GM19035 (cell line): ENCODE results near the gene PDXP.
"Not testable (repeated sequence)": the region's sequence is repeated elsewhere in the genome, so short reads cannot be mapped to it uniquely, and the experiment has no call there.

Experiments used
- ATAC-seq: cut with Tn5 transposase; IDR thresholded peaks from one replicate; pipeline ENCODE4 v1.9.1; 2021; ENCODE audit not compliant: unreplicated experiment

Gene PDXP, protein sequence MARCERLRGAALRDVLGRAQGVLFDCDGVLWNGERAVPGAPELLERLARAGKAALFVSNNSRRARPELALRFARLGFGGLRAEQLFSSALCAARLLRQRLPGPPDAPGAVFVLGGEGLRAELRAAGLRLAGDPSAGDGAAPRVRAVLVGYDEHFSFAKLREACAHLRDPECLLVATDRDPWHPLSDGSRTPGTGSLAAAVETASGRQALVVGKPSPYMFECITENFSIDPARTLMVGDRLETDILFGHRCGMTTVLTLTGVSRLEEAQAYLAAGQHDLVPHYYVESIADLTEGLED

GRCh38 chr22:37658133-37659065, at the start of gene PDXP:
Gene PDXP (plus strand): TSS chr22:37658723. CDS start chr22:37658783, 60 bp downstream.
- ATAC-seq: peak; percentile 87

- ATAC-seq: no peak
Measured at GRCh38 chr22:37609240-37610152, 49.0 kb upstream of the PDXP start.

GRCh38 chr22:37610153-37610475, 48.4 kb upstream of the PDXP start:
- not testable (repeated sequence) for ATAC-seq

DNA sequence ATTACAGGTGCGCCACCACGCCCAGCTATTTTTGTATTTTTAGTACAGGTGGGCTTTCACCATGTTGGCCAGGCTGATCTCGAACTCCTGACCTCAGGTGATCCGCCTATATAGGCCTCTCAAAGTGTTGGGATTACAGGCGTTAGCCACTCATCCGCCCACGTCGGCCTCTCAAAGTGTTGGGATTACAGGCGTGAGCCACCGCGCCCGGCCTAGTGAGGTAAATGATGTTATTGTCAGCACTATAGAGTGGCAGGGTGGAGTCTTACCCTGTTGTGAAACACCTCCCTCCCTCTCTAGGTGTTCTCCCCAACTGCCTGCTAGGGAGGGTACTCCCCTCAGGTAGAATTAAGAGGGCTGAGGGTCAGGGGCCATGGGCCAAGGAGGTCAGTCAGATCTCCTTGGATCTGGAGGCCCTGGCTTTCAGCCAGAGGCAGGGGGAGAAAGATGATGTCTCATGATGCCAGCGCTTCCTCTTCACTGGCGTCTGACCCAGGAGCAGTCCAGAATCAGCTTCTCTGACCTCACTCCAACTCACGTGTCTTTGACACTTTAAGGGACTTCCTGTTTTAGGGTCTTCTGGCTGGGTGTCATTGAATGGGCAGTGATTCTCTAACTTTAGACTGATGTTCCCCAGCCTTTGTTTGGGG, 47.9 kb upstream of the PDXP start:
- ATAC-seq: no peak

GRCh38 chr22:37611207-37611606, 47.3 kb upstream of the PDXP start:
- no peak for ATAC-seq

GRCh38 chr22:37616201-37617083, 42.1 kb upstream of the PDXP start:
- no peak for ATAC-seq

DNA sequence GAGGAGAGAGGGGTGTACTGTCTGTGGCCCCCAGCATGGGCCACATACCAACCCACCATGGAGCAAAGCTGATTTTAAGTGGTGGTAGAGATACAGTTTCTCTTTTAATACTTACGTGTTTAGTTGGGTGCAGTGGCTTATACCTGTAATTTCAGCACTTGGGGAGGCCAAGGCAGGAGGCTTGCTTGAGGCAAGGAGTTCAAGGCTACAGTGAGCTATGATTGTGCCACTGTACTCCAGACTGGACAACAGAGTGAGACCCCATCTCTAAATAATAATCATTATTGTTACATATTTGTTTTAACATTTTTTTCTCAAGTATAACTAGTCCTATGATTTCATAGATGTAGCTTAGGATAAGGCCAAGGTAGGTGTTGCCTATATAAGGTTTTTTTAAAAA, 41.1 kb upstream of the PDXP start:
- no peak for ATAC-seq

DNA sequence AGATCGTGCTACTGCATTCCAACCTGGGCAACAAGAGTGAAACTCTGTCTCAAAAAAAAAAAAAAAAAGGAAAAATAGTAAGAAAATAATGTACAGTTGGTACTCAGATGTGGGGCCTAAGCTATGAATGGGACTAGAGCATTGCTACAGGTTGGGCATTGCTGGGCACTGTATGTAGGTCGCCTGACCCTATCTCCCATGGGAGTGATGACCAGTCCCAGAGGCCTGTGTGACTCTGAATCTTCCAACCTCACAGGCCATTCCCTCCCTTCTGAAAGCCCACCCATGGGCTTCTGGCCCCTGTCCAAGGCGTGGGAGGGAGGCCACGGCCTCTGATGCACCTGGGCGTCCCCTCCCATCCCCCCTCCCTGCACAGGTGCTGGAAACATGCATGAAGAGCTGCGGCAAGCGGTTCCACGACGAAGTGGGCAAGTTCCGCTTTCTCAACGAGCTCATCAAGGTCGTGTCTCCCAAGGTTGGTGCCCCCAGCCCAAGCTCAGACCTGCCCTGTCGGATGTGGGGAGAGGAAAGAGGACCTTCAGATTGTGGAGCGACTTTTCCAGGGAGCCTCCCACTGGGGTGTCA, 40.4 kb upstream of the PDXP start:
- no peak for ATAC-seq

DNA sequence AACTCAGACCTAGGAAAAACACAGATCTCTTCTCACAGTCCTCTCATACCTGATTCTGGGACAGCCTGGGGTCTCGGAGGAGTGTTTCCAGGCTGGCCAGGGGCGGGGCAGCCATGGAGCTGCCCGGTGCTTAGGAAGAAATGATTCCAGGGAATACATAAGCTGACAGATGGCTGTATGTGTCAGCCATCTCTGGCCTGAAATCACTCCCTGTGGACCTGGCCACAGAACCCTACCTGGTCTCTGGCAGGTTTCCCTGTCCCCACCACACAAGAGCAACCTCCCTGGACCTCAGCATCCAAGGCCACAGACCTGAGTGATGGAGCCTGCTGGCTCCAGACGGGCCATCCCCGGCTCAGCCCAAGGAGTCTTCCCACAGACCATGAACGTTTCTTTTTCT, 39.8 kb upstream of the PDXP start:
- ATAC-seq: no peak

DNA sequence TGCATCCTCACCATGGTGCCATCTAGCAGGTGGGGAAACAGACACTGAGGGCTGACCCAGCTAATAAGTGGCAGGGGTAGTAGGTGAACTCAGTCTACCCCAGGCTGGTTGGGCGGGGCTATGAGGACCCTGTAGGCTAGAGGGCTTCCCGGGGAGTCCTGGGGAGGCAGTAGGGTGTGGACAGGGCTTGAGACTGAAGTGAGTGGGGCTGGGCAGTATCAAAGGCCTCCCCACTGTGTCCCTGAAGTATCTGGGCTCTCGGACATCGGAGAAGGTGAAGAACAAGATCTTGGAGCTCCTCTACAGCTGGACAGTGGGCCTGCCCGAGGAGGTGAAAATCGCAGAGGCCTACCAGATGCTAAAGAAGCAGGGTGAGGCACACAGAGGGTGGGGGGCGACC, 38.5 kb upstream of the PDXP start:
- no peak for ATAC-seq

DNA sequence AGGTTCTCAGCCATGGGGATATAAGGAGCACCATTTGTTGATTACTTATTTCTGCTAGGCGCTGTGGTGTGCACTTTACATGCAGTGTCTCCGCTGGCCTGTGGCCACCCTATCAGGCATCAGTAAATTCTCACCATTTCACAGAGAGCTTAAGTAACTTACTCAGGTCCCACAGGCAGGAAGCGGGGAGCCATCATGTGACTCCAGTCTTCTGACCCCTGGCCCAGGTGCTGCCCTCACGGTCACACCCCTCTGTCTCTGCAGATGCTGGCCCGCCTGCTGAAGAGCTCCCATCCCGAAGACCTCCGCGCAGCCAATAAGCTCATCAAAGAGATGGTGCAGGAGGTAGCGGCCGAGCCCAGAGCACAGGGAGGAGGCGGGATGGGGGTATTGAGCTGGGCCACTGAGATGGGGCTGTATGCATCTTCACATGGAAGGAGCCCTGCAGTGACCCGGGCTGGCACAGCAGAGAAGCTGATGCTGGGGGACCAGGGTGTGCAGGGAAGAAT, 37.1 kb upstream of the PDXP start:
- ATAC-seq: no peak

- no peak for ATAC-seq
Measured at GRCh38 chr22:37623075-37624016, 35.2 kb upstream of the PDXP start.

DNA sequence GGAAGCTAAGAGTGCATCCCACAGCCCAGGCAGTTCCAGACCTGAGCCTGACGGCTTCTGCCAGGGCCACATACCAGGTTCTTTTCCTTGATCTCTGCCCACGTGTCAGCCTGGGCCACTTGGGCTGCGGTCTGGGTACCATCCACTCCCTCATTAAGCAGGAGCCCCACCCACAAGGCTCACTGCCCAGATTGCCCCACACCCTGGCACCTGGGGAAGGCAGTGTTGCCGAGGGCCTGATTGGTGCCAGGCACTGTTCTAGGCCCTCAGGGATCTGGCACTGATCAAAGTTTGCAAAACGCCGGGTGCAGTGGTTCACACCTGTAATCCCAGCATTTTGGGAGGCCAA, 34.5 kb upstream of the PDXP start:
- ATAC-seq: no peak

DNA sequence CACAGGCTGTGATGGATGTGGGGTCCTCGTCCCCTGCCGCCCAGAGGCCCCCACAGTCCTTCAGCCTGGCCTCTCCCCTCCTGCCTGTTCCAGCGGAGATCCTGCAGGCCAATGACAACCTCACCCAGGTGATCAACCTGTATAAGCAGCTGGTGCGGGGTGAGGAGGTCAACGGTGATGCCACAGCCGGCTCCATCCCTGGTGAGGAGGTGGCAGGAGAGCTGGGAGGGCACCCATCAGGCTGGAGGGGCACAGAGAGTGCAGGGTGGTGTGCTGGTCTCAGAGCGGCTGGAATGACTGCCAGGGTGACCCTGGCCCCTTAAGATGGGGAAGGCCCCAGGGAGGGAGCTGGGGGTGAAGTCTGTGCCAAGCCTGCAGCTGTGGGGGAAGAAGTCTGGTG, 33.6 kb upstream of the PDXP start:
- no peak for ATAC-seq

GRCh38 chr22:37625737-37626136, 32.8 kb upstream of the PDXP start:
- ATAC-seq: no peak

GRCh38 chr22:37626144-37626543, 32.4 kb upstream of the PDXP start:
- no peak for ATAC-seq

GRCh38 chr22:37626556-37627075, 31.9 kb upstream of the PDXP start:
- no peak for ATAC-seq

DNA sequence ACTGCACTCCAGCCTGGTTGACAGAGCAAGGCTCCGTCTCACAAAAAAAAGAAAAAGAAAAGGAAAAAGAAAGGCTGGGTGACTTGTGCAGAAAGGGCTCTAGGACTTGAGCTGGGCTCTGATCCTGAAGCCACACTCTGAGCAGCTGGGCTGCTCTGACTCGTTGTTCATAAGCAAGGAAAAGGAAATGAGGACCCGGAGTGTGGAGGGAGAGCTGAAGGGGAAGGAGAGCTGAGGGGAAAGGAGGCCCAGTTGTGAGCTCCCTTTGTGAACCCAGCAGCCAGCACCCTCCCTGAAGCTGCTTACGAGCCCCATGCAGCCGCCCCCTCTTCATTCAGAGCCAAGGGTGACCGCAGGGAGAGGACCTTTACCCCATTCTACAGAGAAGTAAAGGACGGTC, 31.4 kb upstream of the PDXP start:
- no peak for ATAC-seq
